SW480 (cell line): ENCODE results near the gene SAMD7.

Experiments
- DNase-seq: peaks from one replicate; pipeline ENCODE4 v3.0.0-alpha.2; 2016; ENCODE audit warnings: low spot score

SAMD7 gene, protein sequence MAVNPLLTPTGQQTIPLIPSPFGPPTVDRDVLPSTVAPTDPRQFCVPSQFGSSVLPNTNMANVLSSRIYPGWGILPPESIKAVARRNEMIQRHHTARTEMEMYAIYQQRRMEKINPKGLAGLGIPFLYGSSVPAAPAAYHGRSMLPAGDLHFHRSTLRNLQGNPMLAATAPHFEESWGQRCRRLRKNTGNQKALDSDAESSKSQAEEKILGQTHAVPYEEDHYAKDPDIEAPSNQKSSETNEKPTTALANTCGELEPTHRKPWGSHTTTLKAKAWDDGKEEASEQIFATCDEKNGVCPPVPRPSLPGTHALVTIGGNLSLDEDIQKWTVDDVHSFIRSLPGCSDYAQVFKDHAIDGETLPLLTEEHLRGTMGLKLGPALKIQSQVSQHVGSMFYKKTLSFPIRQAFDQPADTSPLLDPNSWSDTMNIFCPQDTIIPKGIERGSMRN

DNA sequence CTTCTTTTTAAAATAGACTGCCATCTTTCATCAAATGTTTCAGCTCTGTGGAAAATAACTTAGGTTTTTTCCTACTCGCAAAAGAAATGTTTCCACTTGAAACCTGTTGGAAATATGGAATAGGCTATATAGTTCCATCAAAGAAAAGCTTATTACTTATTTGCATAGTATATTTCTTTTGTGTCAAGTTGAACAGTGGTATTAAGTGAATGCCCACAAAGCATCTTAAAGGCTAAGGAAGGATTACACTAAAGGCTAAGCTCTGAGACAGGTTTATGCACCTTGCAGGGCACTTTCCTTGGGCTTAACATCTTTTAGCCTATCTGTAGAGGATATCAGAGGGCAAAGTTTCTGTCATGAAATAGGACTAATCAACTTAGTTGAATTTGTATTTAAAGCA lies at the start of gene SAMD7:
TSS of gene SAMD7 (plus strand) at position 301 of the 400 bp plus-strand sequence. CDS start 7,927 bp downstream, outside the sequence.
- DNase-seq: no peak

DNA sequence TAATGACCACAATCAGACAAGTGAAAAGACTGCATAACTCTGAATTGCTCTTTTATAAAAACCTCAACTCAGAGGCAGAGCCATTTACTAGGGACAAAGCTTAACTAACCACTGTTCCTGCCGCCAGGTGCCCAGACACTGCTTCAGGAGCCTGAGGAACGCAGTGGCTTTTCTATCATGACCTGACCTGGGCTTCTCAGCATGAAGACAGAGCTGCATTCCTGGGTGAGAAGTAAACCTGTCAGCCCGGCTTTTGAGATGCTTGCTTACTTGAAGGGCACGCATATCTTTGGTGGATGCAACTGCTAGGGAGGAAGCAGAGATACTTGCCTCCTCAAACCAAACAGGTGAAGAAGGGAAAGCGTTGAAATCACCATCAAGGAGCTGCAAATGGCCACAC lies 49.5 kb upstream of the SAMD7 start:
- DNase-seq: no peak

DNA sequence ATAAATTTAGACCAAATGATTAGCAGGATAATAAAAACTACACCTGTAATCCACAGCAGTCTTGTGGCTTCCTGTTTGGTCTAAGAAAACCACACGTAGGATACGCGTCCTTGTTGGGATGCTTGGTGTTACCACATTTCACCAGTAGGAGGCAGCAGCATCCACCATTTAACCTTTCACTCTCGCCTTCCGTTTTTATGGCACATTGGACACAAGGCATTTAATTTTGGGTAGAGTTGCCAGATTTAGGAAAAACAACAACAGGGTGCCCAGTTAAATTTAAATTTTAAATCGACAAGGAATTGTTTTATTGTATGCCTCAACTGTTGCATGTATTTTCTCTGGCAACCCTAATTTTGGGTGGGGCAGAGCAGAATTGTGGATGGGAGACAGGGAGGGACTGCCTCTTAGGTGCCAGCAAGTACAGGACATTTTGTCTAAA lies 47.9 kb upstream of the SAMD7 start:
- peak; percentile 79 for DNase-seq

DNA sequence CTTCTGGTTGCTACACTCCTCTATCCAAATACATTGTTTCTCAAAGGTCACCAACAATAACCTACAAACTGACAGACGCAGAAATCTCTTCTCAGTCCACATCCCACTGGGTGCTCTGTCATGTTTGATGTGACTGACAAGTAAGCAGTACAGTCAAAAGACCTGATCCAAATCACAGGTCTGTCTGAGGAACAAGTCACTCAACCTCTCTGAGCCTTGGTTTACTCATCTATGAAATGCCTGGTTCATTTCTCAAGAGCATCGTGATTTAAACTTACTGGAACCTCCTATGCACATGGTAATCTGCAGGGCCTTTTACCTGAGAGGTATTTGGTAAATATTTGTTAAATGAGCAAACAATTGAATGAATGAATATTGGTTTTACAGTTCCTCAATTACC lies 47.1 kb upstream of the SAMD7 start:
- DNase-seq: no peak

DNA sequence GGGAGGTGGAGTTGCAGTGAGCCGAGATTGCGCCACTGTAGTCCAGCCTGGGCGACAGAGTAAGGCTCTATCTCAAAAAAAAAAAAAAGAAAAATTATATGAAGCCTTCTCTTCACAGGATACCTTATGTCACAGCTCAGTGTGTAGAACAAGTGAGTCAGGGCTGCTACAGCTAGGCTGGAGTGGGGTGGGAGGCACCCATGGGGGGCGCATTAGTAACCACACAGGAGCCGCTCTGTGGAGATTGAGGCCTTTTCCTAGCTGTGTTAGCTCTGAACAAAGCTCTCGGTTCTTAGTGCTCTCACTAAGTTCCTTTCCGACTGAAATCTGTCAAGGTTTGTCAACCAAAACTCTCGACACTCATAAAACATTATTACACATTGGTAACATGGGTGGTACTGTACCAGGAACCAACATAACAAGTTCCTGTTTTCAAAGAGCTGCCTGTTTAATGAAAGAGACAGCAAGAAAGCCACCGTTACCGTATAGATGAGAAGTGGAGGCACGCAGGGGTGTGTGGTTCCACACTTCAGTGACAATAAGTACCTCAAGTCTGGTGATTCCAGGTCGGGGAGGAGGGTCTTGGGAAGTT lies 46.1 kb upstream of the SAMD7 start:
- DNase-seq: no peak

DNA sequence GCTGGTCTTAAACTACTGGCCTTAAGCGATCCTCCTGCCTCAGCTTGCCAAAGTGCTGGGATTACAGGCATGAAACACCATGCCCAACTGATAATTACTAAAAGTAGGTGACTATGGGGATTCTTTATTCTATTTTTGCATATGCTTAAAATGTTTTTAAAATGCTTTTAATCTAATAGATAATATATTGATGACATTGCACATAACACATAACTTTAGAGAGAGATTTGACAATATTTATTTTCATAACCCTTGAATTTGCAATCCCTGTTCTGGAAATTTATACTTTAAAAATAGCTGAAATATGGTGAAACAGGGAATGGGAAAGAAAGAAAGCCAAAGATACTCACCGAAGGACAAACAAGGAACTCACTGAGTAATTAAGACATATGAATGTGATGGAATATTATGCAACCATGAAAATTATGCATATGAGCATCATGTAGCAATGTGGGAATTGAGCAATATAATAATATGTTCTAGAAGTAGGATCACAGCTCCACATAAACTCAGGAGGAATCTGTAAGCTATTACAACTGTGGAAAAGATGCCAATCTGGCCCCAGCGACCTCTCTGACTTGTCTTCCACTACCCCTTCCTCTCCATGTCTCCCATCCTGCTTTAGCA lies 43.7 kb upstream of the SAMD7 start:
- no peak for DNase-seq

DNA sequence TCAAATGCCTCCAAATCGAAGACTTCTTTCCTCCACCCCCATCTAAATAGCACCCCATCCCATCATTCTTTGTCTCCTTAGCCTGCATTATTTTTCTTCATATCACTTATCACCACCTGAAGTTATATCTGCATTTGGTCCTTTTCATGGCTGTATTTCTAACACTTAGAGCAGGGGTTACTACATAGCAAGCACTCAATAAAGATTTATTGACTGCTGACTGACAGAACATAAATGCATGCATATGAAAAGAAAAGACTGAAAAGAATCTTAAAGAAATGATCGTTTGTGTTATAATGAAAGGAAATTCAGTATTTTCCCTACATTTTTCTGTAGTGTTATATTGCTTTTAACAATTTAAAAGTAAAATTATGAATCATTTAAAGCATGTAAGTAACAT lies 43.0 kb upstream of the SAMD7 start:
- no peak for DNase-seq

DNA sequence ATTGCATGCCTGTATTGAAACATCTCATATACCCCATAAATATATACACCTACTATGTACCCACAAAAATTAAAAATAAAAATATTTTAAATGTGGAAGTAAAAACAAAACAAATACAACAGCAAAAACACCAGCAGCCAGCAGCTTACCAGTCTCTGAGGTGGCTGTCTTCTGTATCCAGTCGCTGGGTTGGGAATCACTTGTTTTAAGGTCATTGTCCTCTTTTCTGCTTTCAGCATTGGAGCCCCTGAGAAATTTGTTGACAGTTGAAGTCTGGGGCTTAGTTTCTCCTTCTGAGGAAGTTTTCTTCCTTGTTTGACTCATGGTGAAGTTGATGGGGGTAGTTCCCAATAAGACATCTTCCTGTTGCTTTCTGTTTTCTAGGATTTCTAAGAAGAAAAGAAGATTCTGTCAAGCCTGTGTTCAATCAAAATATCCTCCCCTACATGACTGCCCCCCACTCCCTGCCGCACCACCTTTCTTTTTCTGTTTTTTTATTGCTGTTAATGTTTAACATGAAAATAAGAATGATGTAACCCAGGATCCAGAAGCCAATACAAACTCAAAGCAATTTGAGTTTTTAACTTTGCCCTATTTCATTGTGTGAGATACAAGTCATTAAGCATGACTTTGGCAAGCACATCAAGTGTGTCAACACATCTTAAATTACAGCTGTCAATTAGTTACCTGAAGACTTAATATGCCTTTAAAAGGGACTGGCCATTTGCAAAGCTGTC lies 41.7 kb upstream of the SAMD7 start, which contains the start of gene LRRC31:
TSS of gene LRRC31 (minus strand) at position 452 of the 737 bp plus-strand sequence. CDS start at position 324, 128 bp downstream.
- DNase-seq: peak; percentile 15

DNA sequence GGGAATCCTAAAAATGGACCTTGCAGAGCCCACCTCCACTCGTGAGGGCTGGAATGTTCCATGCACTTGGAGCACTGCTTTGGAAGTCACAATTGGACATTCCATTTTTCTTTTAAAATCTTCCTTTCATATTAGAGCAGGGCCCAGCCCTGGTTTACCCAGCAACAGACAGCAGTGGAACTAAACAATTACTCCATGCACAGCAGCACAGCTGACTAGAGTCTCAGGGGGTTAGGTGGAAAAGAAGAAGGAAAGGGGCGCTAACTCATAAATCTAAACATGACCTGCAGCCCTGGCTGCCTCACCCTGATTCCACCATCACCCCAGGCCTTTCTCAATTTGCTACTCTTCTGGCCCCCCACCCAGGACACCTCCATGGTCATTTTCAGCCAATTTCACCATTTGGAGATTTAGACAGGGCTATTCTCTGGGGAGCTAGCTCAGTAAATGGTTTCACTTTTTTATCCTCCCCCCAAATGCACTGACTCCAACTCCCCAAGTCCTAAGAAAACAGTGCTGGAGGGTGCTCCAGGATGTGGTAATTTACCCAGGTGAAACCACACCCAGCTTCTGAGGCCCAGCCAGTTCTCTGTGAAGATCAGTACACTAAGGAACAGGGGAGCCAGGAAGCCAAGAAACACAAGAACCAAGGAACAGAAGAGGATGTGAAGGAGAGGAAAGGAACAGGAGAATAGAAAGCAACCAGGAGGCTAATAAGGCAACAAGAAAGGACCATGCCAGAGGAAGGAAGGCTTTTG lies 40.1 kb upstream of the SAMD7 start:
- no peak for DNase-seq

DNA sequence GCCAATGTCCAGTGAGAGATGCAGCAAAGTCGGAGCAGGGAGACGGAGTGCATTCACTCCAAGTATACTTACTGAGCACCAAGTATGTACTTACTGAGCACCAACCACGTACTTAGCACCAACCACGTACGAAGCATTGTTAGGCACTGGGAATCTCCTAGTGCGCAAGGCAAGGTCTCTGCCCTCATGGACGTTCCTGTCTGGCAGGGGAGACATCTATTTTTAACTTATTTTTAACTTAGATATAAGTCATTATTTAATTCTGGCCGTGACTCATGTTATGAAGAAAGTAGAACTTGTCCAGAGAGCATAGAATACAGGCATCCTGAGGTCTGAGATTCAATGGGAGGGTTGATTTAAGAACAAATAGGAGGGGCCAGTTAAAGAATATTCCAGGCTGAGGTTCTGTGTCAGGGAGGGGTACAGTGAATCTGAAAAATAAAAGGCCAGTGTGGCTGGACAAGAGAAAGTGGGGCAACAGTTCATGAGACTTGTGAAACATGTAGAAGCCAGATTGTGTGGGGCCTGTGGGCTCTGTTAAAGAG lies 32.3 kb upstream of the SAMD7 start:
- DNase-seq: no peak

DNA sequence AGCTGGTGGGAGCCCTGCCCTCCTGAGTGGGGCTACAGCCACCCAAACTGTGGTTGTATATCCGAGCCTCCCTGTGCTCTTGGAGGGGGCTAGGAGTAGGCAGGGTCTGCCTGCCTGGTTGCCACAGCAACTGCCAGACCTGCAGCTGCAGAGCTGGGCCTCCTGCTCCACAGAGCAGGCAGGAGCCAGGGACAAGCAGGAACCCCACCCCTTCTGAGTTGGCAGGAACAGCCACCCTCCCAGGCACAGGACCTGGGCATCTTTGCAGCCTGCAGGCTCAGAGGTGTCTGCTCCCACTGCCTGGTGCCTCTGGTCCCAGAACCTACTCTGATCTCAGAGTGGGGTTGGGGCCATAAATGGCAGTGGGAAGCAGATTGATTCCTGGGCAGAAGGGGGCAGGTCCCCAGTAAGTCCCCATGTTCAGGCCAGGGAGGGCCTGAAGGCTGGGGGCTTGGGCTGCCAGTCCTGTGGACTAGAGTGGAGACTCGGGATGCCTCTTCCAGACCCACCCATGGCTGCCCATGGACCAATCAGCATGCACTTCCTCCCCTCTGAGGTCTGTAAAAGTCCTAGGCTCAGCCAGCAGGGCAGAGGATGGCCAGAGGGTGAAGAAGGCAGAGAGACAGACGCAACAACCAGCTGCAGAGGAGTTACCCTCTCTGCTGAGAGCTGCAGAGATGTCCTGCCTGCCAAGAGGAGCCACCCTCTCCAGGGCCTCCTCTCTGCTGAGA lies 31.4 kb upstream of the SAMD7 start:
- DNase-seq: no peak

DNA sequence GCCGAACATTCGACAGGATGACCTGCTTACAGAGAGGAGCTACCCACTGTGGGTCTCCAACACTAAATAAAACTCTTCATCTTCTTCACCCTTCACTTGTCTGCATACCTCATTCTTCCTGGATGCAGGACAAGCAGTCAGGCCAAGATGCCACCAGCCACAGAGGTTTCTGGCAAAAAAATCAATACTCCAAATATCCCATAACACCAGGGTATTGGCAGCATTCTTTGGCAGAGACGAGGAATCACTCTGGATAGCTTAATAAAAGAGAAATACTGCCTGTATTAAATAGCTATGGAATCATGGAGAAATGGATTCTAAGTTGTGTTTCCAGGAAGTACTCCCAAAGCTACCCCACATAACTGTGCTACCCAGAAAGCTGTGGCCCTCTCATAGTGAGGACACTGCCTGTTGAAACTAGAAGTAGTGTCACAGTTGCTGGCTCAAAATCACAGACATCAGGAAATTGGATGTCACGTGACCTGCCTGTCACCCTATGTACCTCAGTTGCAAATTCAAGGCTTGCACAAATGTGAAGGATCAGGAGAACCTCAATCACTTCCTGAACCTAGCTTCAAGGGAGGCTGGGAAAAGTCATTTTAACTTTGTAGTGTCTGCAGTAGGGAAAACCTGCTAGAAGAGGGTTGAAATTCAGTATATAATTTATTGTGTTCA lies 30.7 kb upstream of the SAMD7 start:
- no peak for DNase-seq

DNA sequence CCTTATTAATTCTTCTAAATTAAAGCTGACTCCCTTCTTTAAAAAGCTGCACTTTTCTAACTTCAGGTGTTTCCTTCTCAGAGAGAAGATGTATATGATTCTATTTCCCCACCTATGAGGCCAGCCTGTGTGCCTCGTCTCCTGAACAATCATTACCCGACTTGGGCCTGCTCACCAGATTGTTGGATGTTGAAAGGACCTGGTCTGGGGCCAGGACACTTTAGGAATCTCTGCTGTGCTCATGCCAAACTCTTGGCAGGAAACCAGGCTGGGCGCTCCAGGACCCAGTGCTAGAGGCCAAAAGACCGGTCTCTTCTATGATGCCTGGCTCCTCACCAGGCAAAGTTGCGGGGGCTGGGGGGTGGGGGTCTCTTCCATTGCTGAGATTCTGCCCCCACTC lies 24.7 kb upstream of the SAMD7 start:
- no peak for DNase-seq

DNA sequence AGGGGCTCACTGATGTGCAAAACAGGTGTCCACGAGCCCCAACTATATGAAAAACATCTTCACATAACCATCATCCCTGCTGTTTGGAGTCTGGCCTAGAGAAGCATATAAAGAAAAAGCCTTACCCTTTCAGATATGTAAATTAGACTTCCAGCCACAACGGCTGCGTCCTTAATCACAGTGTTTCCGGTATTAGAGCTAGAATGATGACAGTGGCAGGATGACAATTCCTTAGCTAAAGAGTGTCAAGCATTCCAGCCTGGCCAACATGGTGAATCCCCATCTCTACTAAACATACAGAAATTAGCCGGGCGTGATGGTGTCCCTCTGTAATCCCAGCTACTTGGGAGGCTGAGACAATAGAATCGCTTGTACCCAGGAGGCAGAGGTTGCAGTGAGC lies 19.5 kb upstream of the SAMD7 start:
- no peak for DNase-seq

DNA sequence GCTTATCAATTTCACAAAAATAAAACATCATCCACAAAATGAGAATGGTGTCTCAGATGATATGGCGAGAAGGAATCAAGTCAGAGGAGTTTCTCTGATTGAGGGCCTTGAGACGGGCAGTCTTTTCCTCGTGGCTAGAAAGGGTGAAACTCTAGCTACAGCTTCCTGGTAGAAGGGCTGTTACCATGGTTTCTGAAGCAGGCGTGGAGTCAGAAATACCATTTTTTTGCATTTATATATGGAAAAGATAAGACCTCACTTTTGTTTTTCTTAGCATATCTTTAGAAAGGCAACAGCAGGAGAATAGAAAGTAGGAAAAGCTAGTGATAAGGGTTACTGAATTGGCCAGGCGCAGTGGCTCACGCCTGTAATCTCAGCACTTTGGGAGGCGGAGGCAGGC lies 17.3 kb upstream of the SAMD7 start:
- DNase-seq: no peak

DNA sequence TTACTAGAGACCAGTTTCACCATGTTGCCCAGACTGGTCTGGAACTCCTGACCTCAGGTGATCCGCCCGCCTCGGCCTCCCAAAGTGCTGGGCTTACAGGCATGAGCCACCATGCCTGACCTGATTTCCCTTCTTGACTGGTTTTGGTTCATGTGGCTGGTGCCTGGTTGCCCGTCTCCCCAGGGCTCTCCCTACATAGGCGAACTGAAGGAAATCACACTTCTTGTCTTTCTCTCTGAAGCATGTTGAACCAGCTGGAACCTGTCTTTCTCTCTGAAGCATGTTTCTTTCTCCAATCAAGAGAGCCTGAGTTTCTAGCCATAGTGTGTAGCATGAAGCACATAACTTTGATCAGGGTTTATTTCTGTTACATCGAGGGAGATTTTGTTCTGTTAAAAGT lies 16.3 kb upstream of the SAMD7 start:
- no peak for DNase-seq

DNA sequence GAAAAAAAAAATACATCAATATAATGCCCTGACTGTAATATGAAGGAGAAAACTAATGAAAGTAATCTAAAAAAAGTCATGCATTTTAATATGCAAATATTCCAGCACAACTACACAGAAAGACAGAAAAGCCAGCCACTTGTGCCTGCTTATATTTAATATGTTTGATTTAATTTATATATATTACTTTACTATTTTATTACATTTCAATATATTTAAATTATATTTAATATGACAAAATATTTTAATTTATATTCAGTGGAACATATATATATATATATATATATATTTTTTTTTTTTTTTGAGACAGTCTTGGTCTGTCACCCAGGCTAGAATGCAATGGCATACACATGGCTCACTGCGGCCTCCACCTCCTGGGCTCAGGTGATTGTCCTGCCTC lies 14.1 kb upstream of the SAMD7 start:
- DNase-seq: no peak

DNA sequence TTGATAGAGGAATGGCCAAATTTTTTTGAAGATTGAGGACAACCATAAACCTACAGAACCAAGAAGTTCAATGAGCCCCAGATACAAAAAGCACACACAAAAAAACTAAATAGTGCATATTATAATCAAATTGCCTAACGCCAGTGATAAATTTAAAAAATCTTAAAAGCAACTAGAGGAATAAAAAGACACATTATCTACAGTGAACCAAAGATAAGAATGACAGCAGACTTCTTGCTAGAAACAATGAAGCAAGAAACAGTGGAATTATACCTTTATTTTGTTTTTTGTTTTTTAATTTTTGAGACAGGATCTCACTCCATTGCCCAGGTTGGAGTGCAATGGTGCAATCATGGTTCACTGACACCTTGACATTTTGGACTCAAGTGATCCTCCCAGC lies 9.9 kb upstream of the SAMD7 start:
- DNase-seq: peak; percentile 12

DNA sequence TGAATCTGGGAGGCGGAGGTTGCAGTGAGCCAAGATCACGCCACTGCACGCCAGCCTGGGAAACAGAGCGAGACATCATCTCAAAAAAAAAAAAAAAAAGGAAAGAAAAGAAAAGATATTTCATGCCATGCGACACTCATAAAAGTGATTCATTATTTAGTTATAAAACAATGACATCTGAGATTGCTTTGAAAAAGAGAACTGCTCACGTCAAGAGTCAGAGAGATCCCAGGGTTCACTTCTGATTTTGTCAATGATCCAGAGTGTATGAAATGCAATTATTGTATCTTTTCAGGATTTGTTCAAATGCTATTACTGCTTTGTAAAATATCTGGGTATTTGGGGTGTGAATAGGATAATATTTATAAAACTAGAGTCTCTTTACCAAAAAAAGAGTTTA lies 6.0 kb upstream of the SAMD7 start:
- DNase-seq: no peak

DNA sequence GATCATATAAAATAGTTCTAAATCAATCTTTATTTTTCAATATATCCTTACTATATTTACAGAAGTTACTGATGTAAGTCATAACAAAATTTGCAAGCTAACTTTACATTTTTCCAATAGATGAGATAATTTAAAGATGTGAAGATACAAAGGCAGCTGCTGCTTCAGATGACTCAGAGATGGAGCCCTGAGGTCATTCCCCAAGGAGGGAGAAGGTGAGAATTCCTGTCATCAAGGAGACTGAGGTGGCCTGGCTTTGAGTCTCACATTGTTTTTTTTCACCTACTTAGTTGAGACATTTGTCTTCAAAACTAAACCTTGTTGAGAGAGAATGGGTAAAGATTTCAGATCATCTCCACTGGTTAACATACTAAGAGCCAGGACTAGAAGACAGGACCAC lies 3.9 kb upstream of the SAMD7 start:
- no peak for DNase-seq
